Astrocyte (in vitro differentiated cells and primary cell): ENCODE data around the gene PLEKHO1. TPM values are rescaled to one million over a fixed set of nuclear protein-coding genes. Genes with fewer than 3 reads are reported as not detected.

Experiments
- DNase-seq: peaks from one replicate; pipeline ENCODE4 v3.0.0-alpha.2; 2010; ENCODE audit warnings: low read depth
- FAIRE-seq: peaks from 2 replicates; lab custom pipeline; 2011; peaks lifted over from hg19 to GRCh38; lab: Jason Lieb, UNC
- H2AFZ ChIP-seq: 2 replicates; pipeline ENCODE4 v1.6.0; 2012; ENCODE audit warnings: low read depth, low read length, inconsistent platforms
- H3K27ac ChIP-seq: 2 replicates; pipeline ENCODE4 v1.5.1; 2011; ENCODE audit warnings: low read depth, low read length, inconsistent platforms
- H3K27me3 ChIP-seq: 2 replicates; pipeline ENCODE4 v1.6.0; 2011; ENCODE audit warnings: low read length, inconsistent platforms; ENCODE audit not compliant: insufficient read depth
- H3K36me3 ChIP-seq: 2 replicates; pipeline ENCODE4 v1.5.1; 2011; ENCODE audit warnings: low read length, inconsistent platforms; ENCODE audit not compliant: insufficient read depth
- H3K4me1 ChIP-seq: 2 replicates; pipeline ENCODE4 v1.5.1; 2011; ENCODE audit warnings: low read length, inconsistent platforms; ENCODE audit not compliant: insufficient read depth
- H3K4me2 ChIP-seq: 2 replicates; pipeline ENCODE4 v1.6.0; 2012; ENCODE audit warnings: low read length, inconsistent platforms
- H3K4me3 ChIP-seq: 2 replicates; pipeline ENCODE4 v1.5.1; 2011; ENCODE audit warnings: low read depth, mild to moderate bottlenecking, low read length, inconsistent platforms; ENCODE audit not compliant: insufficient read depth
- H3K79me2 ChIP-seq: 2 replicates; pipeline ENCODE4 v1.6.0; 2012; ENCODE audit warnings: mild to moderate bottlenecking, low read length, inconsistent platforms; ENCODE audit not compliant: insufficient read depth
- H3K9ac ChIP-seq: 2 replicates; pipeline ENCODE4 v1.6.0; 2012; ENCODE audit warnings: mild to moderate bottlenecking, low read length, inconsistent platforms
- H3K9me3 ChIP-seq: 2 replicates; pipeline ENCODE4 v1.5.1; 2012; ENCODE audit warnings: low read depth, mild to moderate bottlenecking, low read length, inconsistent platforms; ENCODE audit not compliant: insufficient read depth
- H4K20me1 ChIP-seq: 2 replicates; pipeline ENCODE4 v1.6.0; 2012; ENCODE audit warnings: low read length, inconsistent platforms; ENCODE audit not compliant: insufficient read depth
- H3K27ac Mint-ChIP-seq: one replicate; pipeline ENCODE4 v1.8.0; 2021; ENCODE audit warnings: mild to moderate bottlenecking, mixed read lengths; ENCODE audit not compliant: unreplicated experiment
- H3K27me3 Mint-ChIP-seq: one replicate; pipeline ENCODE4 v1.8.0; 2021; ENCODE audit warnings: low read depth, mixed read lengths; ENCODE audit not compliant: unreplicated experiment
- H3K36me3 Mint-ChIP-seq: one replicate; pipeline ENCODE4 v1.8.0; 2021; ENCODE audit warnings: low read depth, mixed read lengths; ENCODE audit not compliant: unreplicated experiment
- H3K4me1 Mint-ChIP-seq: one replicate; pipeline ENCODE4 v1.8.0; 2021; ENCODE audit warnings: low read depth, mixed read lengths; ENCODE audit not compliant: unreplicated experiment
- H3K4me3 Mint-ChIP-seq: one replicate; pipeline ENCODE4 v1.8.0; 2021; ENCODE audit warnings: mild to moderate bottlenecking, moderate library complexity, mixed read lengths; ENCODE audit not compliant: unreplicated experiment
- H3K9me3 Mint-ChIP-seq: one replicate; pipeline ENCODE4 v1.8.0; 2021; ENCODE audit warnings: mild to moderate bottlenecking, mixed read lengths; ENCODE audit not compliant: unreplicated experiment
- CTCF ChIP-seq: IDR thresholded peaks from 2 replicates; pipeline ENCODE4 v1.5.1; 2011; ENCODE audit warnings: low read depth, mild to moderate bottlenecking, inconsistent platforms, low read length, moderate library complexity; ENCODE audit not compliant: insufficient read depth
- EZH2 ChIP-seq: IDR thresholded peaks from 2 replicates; pipeline ENCODE4 v1.6.1; 2012; ENCODE audit warnings: mild to moderate bottlenecking, low read length, inconsistent platforms; ENCODE audit not compliant: insufficient read depth
- total RNA-seq: library from RNA; stranded (reverse); gene quantifications from 2 replicates; pipeline ENCODE4 v1.2.1, GENCODE V29; 2021

Gene PLEKHO1
- total RNA-seq, 1 donor from 2014 or later, result 63.7 TPM

GRCh38 chr1:150186789-150187559 is 37.3 kb downstream of the PLEKHO1 start:
- Histone ChIP-seq H3K9me3 (no peaks in the 10 kb centered on the region), H3K27ac (peak overlapping the region; percentile 88), H3K27me3 (no peaks in the 10 kb centered on the region), H3K9ac (peak overlapping the region; percentile 75), H2AFZ (peak overlapping the region; percentile 61), H3K4me3 (peak overlapping the region; percentile 45), H3K4me2 (peak overlapping the region; percentile 77), H3K4me1 (peaks cover 17% of the 10 kb centered on the region), H4K20me1 (no peaks in the 10 kb centered on the region), H3K36me3 (no peaks in the 10 kb centered on the region), H3K79me2 (no peaks in the 10 kb centered on the region)
- no peaks in the 10 kb centered on the region for H3K9me3 Mint-ChIP-seq
- H3K27me3 Mint-ChIP-seq, result no peaks in the 10 kb centered on the region
- H3K36me3 Mint-ChIP-seq, result no peaks in the 10 kb centered on the region
- DNase-seq, result peak; percentile 78
- H3K27ac Mint-ChIP-seq, result peak overlapping the region; percentile 84
- peaks cover 18% of the 10 kb centered on the region for H3K4me1 Mint-ChIP-seq
- peak; percentile 52 for TF ChIP-seq CTCF
- TF ChIP-seq EZH2, result no peak
- H3K4me3 Mint-ChIP-seq, result peak overlapping the region; percentile 34
- FAIRE-seq, result peak; percentile 81

GRCh38 chr1:150187560-150187931 is 37.8 kb downstream of the PLEKHO1 start:
- no peaks in the 10 kb centered on the region for H3K36me3 Mint-ChIP-seq
- Histone ChIP-seq H2AFZ (peak overlapping the region; percentile 35), H4K20me1 (no peaks in the 10 kb centered on the region), H3K9ac (peak overlapping the region; percentile 11), H3K36me3 (no peaks in the 10 kb centered on the region), H3K4me1 (peaks cover 21% of the 10 kb centered on the region), H3K9me3 (no peaks in the 10 kb centered on the region), H3K27me3 (no peaks in the 10 kb centered on the region), H3K4me3 (no peak overlapping the region), H3K79me2 (no peaks in the 10 kb centered on the region), H3K4me2 (peak overlapping the region; percentile 27), H3K27ac (no peak overlapping the region)
- peak overlapping the region; percentile 34 for H3K4me3 Mint-ChIP-seq
- peaks cover 24% of the 10 kb centered on the region for H3K4me1 Mint-ChIP-seq
- H3K9me3 Mint-ChIP-seq, result no peaks in the 10 kb centered on the region
- no peaks in the 10 kb centered on the region for H3K27me3 Mint-ChIP-seq
- DNase-seq (no peak), FAIRE-seq (no peak)
- peak overlapping the region; percentile 84 for H3K27ac Mint-ChIP-seq
- no peak for TF ChIP-seq EZH2
- TF ChIP-seq CTCF, result no peak

GRCh38 chr1:150192012-150192411 is 42.3 kb downstream of the PLEKHO1 start:
- peak overlapping the region; percentile 24 for H3K9ac ChIP-seq
- no peaks in the 10 kb centered on the region for H3K79me2 ChIP-seq
- peak overlapping the region; percentile 81 for H3K27ac ChIP-seq
- no peaks in the 10 kb centered on the region for H3K36me3 ChIP-seq
- H3K4me2 ChIP-seq, result peak overlapping the region; percentile 49
- Mint-ChIP-seq H3K4me3 (peak overlapping the region; percentile 6), H3K27ac (peak overlapping the region; percentile 96), H3K9me3 (no peaks in the 10 kb centered on the region), H3K27me3 (no peaks in the 10 kb centered on the region), H3K4me1 (peaks cover 39% of the 10 kb centered on the region), H3K36me3 (no peaks in the 10 kb centered on the region)
- no peak overlapping the region for H3K4me3 ChIP-seq
- no peaks in the 10 kb centered on the region for H3K9me3 ChIP-seq
- no peaks in the 10 kb centered on the region for H3K27me3 ChIP-seq
- DNase-seq (peak; percentile 92), FAIRE-seq (peak; percentile 68)
- no peaks in the 10 kb centered on the region for H4K20me1 ChIP-seq
- H3K4me1 ChIP-seq, result peaks cover 27% of the 10 kb centered on the region
- no peak for TF ChIP-seq EZH2
- TF ChIP-seq CTCF, result no peak
- H2AFZ ChIP-seq, result no peak overlapping the region
